Subcutaneous abdominal adipose tissue (tissue), 5 donors: Measurements from ENCODE around the gene ASAP2.

Experiments
- H3K27ac ChIP-seq: one replicate; pipeline ENCODE4 v1.7.0; 2013; ENCODE audit warnings: low read depth, mild to moderate bottlenecking, inconsistent platforms, low read length, moderate library complexity
- H3K27me3 ChIP-seq, 5 donors: one replicate each; pipeline ENCODE4 v1.7.0; 2013; ENCODE audit warnings: low read length in 5 of 5, inconsistent platforms in 1 of 5; ENCODE audit not compliant: control insufficient read depth in 5 of 5, insufficient read depth in 4 of 5
- H3K36me3 ChIP-seq, 5 donors: one replicate each; pipeline ENCODE4 v1.7.0; 2013; ENCODE audit warnings: low read length in 5 of 5; ENCODE audit not compliant: control insufficient read depth in 5 of 5, insufficient read depth in 5 of 5
- H3K4me1 ChIP-seq, 5 donors: one replicate each; pipeline ENCODE4 v1.7.0; 2013; ENCODE audit warnings: low read length in 5 of 5, mild to moderate bottlenecking in 3 of 5, moderate library complexity in 1 of 5; ENCODE audit not compliant: control insufficient read depth in 5 of 5, insufficient read depth in 5 of 5
- H3K4me3 ChIP-seq, 5 donors: one replicate each; pipeline ENCODE4 v1.7.0; 2013; ENCODE audit warnings: low read length in 5 of 5, low read depth in 1 of 5
- H3K9ac ChIP-seq, 5 donors: one replicate each; pipeline ENCODE4 v1.7.0; 2013; ENCODE audit warnings: low read length in 5 of 5, mild to moderate bottlenecking in 4 of 5, moderate library complexity in 3 of 5
- H3K9me3 ChIP-seq, 5 donors: one replicate each; pipeline ENCODE4 v1.7.0; 2013; ENCODE audit warnings: low read length in 5 of 5; ENCODE audit not compliant: control insufficient read depth in 5 of 5
- donor health status: healthy.
- donor health status: healthy.
- donor health status: healthy.
- donor health status: healthy.
- donor health status: healthy.

The ASAP2 gene

DNA sequence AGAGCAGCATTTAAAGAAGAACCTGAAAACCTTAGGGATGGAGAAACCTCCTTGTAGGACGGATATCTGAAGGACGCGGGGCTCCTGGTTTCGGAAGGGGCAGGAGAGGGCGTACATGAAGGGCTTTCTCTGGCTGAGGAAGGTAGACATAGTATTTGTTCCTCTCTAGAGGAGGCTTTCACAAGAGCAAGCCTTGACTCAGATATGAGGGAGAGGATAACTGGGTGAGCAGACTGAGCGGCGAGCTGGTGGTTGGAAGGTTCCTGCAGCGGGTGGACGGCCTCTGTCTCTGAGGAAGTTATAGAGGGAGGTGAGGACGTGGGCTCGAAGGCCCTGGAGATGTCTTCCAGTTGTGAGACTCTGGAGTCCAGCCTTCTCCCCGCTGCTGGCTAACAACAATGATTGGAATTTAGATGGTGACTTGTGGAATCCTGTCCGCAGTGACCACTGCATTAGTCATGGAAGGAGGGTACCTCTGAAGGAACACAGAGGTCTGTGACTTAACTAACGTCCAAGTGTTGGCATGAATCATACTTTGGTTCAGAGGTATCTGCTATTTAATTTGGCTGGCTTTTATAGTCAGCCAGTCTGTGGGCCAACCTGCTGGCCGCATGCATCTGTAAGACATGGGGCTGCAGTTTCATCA, 80.9 kb downstream of the ASAP2 start:
- H3K9me3 ChIP-seq, result no peaks in the 10 kb centered on the region
- H3K4me3 ChIP-seq, result no peak overlapping the region
- H3K27me3 ChIP-seq, result no peaks in the 10 kb centered on the region
- peaks cover 0 to 11% (median 3%) of the 10 kb centered on the region in 5 donors for H3K36me3 ChIP-seq
- no peak overlapping the region for H3K27ac ChIP-seq
- H3K9ac ChIP-seq, result no peak overlapping the region
- peaks cover 0 to 3% (median 0%) of the 10 kb centered on the region in 5 donors for H3K4me1 ChIP-seq

DNA sequence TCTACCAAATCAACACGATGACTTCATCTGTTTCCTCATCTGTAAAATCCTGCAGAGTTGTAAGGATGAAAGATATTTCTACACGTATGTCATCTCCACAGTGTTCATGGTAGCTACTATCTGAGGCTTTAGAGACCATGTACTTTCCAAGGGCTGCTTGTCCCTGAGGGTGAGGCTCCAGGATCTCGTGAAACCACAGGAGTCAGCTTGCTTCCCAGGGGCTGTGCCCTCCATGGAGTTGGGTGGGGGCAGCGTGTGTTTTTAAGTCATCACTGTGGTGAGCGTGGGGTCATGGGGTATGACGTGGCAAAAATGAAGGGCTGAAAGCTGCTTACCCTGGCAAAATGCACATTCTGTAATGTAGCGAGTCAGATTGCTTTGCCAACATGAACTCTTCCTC, 81.6 kb downstream of the ASAP2 start:
- peaks cover 0 to 11% (median 3%) of the 10 kb centered on the region in 5 donors for H3K36me3 ChIP-seq
- no peaks in the 10 kb centered on the region for H3K27me3 ChIP-seq
- no peaks in the 10 kb centered on the region for H3K9me3 ChIP-seq
- H3K4me3 ChIP-seq, result no peak overlapping the region
- no peak overlapping the region for H3K27ac ChIP-seq
- H3K4me1 ChIP-seq, result no peaks in the 10 kb centered on the region
- H3K9ac ChIP-seq, result no peak overlapping the region

DNA sequence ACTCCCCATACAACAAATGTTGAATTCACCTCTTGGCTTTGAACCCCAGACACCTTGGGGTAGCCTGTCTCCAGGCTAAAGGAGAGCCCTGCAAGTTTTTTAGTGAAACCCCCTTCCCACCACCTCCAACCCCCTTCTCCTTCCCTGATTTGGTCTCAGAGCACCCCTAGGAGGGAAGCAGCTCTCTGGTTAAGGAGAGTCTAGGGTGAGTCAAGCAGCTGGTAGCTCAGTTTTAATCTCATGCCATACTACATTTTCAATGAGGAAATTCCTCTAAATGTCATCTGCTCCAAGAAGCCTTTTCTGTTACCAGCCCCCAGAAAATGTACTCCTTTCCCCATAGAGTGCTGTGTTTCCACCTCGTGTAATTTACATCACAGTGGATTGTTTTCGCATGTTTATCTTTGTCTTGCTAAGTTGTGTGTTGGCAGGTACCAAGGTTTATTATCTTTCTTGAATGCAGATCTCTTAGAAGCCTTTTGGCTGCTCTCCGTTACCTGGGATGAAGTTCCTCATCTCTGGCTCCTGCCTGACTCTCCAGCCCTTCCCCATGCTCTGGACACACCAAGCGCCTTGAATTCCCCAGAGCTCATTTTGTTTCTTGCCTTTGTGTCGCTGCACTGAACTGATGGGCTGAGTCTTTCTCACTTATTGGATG, 82.2 kb downstream of the ASAP2 start:
- no peak overlapping the region for H3K9ac ChIP-seq
- H3K9me3 ChIP-seq, result no peaks in the 10 kb centered on the region
- no peaks in the 10 kb centered on the region for H3K4me1 ChIP-seq
- peaks cover 0 to 9% (median 3%) of the 10 kb centered on the region in 5 donors for H3K36me3 ChIP-seq
- no peaks in the 10 kb centered on the region for H3K27me3 ChIP-seq
- H3K27ac ChIP-seq, result no peak overlapping the region
- no peak overlapping the region for H3K4me3 ChIP-seq

DNA sequence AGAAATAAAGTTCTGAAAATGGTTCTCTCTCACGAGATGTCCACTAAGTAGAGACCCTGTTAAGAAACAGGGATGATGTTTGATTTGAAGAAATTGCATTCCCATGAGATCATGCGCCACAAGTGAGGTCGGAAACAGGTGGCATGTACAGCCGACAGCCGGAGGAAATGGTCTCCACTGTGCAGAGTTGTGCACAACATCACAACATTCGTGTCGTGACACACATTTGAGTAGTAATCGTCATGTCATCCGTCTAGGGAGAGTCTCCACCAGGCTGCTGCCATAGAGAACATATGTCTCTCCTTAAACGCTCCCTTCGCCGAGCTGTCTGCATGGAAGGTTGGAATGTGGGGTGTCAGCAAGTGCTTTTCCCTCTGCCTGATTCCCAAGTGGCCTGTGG, 84.7 kb downstream of the ASAP2 start:
- Histone ChIP-seq H3K4me3 (no peak overlapping the region), H3K9ac (no peak overlapping the region), H3K27ac (no peak overlapping the region)

DNA sequence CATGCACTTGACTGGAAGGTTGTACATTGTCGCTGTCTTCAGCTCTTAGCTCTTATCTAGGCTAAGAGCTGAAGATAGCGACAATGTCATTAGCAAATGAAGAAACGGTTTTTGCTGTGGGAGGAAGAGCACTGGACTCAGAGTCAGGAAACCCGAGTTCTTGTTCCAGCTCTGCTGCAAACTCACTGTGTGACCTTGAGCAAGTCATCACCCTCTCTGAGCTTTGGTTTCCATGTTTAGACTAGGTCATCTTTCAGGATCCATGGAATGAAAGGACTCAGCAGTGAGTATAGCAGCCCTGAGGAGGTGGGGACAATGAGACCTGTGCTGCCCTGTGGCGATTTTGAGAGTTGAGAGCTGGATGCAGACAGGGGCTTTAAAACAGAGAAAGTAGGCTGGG, 85.3 kb downstream of the ASAP2 start:
- H3K4me3 ChIP-seq, result no peak overlapping the region
- no peaks in the 10 kb centered on the region for H3K4me1 ChIP-seq
- no peak overlapping the region for H3K9ac ChIP-seq
- H3K36me3 ChIP-seq, result peaks cover 0 to 9% (median 3%) of the 10 kb centered on the region in 5 donors
- no peaks in the 10 kb centered on the region for H3K9me3 ChIP-seq
- no peak overlapping the region for H3K27ac ChIP-seq
- H3K27me3 ChIP-seq, result no peaks in the 10 kb centered on the region

More for the DNA sequence above, 84.7 kb downstream of the ASAP2 start:
- Histone ChIP-seq H3K4me1 (no peaks in the 10 kb centered on the region), H3K36me3 (peaks cover 0 to 9% (median 3%) of the 10 kb centered on the region in 5 donors), H3K9me3 (no peaks in the 10 kb centered on the region), H3K27me3 (no peaks in the 10 kb centered on the region)

DNA sequence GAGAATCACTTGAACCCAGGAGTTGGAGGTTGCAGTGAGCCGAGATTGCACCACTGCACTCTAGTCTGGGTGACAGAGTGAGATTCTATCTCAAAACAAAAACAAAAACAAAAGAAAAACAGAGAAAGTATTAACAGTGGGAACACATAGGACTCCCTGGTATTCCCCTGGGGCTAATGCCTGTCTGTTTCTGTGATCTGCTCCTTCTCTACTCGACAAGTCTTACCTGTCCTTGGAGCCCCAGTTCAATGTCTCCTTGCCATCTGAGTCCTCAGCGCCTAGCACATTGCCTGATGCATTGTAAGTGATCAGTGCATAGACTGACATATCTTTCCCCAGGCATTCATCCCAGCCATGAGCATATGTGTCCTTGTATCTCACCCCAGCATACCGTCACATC, 85.8 kb downstream of the ASAP2 start:
- Histone ChIP-seq H3K27me3 (no peaks in the 10 kb centered on the region), H3K36me3 (peaks cover 0 to 5% (median 0%) of the 10 kb centered on the region in 5 donors), H3K4me3 (no peak overlapping the region), H3K9ac (no peak overlapping the region), H3K27ac (no peak overlapping the region), H3K9me3 (no peaks in the 10 kb centered on the region), H3K4me1 (no peaks in the 10 kb centered on the region)

DNA sequence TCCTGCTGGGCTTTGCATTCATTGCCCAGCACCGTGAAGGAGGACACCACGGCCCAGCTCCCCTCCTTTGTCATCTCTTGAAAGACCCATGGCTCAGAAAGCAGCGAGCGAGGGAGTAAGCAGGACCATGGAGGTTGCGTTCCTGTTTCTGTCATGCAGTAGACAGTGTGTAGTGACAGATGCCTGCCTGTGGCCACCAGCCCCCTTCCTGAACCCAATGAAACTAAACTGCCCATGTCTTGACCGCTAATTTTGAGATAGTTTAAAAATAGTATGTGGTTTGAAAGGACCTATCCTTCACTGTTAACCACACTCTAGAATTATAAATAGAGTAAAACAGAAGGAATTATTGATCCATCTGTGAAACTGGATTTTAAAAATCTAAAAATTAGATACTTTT, 88.2 kb downstream of the ASAP2 start:
- H3K4me1 ChIP-seq, result peaks cover 0 to 3% (median 0%) of the 10 kb centered on the region in 5 donors
- H3K27ac ChIP-seq, result no peak overlapping the region
- peaks cover 0 to 15% (median 7%) of the 10 kb centered on the region in 5 donors for H3K36me3 ChIP-seq
- no peak overlapping the region for H3K9ac ChIP-seq
- H3K4me3 ChIP-seq, result no peak overlapping the region
- no peaks in the 10 kb centered on the region for H3K9me3 ChIP-seq
- no peaks in the 10 kb centered on the region for H3K27me3 ChIP-seq

DNA sequence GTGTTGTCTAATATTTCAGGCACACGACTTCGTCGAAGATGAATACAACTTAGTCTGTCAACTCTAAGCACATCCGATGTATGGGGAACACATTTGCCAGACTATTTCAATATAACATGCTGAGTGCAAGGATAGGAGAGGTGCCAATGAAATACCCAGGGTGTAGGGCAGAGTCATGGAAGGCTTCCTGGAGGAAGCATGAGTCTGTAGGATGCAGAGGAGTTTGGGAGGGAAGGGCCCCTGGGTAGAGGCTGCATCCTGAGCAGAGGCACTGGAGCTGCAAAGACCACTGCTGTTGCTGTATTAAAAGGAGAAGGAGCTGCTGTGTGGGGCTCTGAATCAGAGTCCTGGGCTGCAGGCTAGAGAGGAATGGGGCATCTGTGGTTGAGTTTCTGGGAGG, 89.9 kb downstream of the ASAP2 start:
- Histone ChIP-seq H3K36me3 (peaks cover 0 to 21% (median 11%) of the 10 kb centered on the region in 5 donors), H3K9ac (no peak overlapping the region), H3K9me3 (no peaks in the 10 kb centered on the region), H3K4me3 (no peak overlapping the region), H3K4me1 (peaks cover 0 to 18% (median 0%) of the 10 kb centered on the region in 5 donors), H3K27ac (no peak overlapping the region), H3K27me3 (no peaks in the 10 kb centered on the region)

DNA sequence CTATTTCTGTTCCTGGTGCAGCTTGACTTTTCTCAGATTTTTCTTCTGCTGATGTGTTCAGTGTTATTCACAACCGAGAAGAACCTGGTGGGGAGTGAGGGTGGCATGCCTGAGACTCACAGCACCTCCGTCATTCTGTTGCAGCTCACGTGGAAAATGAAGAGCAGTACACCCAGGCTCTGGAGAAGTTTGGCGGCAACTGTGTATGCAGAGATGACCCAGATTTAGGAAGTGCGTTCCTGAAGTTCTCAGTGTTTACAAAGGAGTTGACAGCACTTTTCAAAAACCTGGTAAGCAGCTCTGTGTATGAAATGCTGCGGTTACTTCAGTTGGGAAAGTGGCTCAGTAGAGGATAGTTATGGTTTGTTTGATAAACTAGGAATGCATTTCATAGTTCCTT, 90.5 kb downstream of the ASAP2 start:
- Histone ChIP-seq H3K4me1 (peaks cover 0 to 18% (median 0%) of the 10 kb centered on the region in 5 donors), H3K27ac (no peak overlapping the region), H3K27me3 (no peaks in the 10 kb centered on the region), H3K9me3 (no peaks in the 10 kb centered on the region), H3K9ac (no peak overlapping the region), H3K4me3 (no peak overlapping the region), H3K36me3 (peaks cover 0 to 21% (median 12%) of the 10 kb centered on the region in 5 donors)

DNA sequence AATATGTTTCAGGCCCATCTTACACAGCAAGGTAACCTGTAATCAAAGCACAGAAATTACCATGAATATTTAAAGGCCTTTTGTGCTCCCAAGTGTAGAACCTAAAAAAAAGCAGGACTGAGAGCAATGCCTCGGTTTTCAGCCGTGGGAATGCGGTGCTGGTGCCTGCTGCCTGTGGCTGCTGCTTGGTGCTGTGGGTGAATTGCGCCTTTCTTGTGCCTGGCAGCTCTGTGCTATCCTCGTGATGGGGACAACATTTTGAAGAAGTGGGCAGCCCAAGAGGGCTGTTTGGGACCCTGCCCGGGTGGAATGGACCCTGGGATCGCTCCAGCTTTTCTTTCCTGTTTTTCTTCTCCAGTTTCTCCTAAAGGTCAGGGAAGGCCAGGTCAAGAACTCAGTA, 91.2 kb downstream of the ASAP2 start:
- H3K27ac ChIP-seq, result no peak overlapping the region
- H3K9ac ChIP-seq, result no peak overlapping the region
- no peak overlapping the region for H3K4me3 ChIP-seq
- H3K4me1 ChIP-seq, result peaks cover 0 to 18% (median 0%) of the 10 kb centered on the region in 5 donors
- H3K36me3 ChIP-seq, result peaks cover 0 to 21% (median 12%) of the 10 kb centered on the region in 5 donors
- no peaks in the 10 kb centered on the region for H3K27me3 ChIP-seq
- H3K9me3 ChIP-seq, result no peaks in the 10 kb centered on the region
